HEK293 (cell line): ENCODE results near the gene FTO.

Experiments used
- MZF1 ChIP-seq: fragments of 450-650 bp; formaldehyde crosslinking; IDR thresholded peaks from 2 replicates; pipeline ENCODE4 v1.5.1; 2017; ENCODE audit warnings: missing biosample characterization, missing genetic modification characterization, borderline replicate concordance
- SP2 ChIP-seq: fragments of 450-650 bp; formaldehyde crosslinking; IDR thresholded peaks from 2 replicates; pipeline ENCODE4 v1.5.1; 2016; ENCODE audit warnings: missing biosample characterization, missing genetic modification characterization
- TF ChIP-seq, protein P1 (sequence below): fragments of 450-650 bp; formaldehyde crosslinking; IDR thresholded peaks from 2 replicates; pipeline ENCODE4 v1.5.1; 2016; ENCODE audit warnings: missing biosample characterization, missing genetic modification characterization
- TF ChIP-seq, protein P2 (sequence below): sonication (generic); formaldehyde crosslinking; IDR thresholded peaks from 2 replicates; pipeline ENCODE4 v1.8.1; 2022; ENCODE audit warnings: mild to moderate bottlenecking, moderate library complexity, missing genetic modification reagents

DNA sequence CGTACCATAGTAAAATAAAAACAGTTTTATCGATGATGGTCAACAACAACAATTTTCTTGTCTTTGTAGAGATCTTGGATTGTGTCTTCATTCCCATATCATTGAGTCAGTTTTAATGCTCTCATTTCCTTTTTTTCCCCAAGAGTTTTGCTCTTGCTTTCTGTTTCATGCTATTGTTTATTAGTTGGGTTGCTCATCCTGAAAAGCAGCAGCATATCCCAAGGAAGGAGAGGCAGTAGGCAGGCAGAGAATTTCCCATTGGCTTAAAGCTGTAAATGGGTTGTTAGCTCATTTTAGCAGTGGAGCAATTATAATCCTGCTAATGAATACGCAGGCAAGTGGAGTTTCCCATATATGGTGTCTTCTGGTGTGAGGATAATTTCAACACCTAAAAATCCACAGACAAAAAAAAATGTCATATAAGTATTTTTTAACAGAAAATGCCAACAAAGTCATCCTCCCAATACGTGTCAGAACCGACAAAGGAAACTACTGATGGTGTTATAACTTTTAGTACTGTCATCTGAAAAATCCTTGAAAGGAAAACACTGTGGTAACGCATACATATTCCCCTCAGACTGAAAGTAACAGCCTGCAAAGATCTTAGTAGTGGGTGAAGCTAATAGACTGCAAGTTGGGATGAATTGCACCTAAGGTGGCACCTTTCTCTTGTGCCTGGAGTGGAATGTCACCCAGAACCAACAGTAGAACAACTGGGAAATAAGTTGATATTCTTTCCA is 218.3 kb downstream of the FTO start:
- TF ChIP-seq MZF1 (tag by site-specific recombination) (no peak), SP2 (no peak)
- TF ChIP-seq, protein P1, sequence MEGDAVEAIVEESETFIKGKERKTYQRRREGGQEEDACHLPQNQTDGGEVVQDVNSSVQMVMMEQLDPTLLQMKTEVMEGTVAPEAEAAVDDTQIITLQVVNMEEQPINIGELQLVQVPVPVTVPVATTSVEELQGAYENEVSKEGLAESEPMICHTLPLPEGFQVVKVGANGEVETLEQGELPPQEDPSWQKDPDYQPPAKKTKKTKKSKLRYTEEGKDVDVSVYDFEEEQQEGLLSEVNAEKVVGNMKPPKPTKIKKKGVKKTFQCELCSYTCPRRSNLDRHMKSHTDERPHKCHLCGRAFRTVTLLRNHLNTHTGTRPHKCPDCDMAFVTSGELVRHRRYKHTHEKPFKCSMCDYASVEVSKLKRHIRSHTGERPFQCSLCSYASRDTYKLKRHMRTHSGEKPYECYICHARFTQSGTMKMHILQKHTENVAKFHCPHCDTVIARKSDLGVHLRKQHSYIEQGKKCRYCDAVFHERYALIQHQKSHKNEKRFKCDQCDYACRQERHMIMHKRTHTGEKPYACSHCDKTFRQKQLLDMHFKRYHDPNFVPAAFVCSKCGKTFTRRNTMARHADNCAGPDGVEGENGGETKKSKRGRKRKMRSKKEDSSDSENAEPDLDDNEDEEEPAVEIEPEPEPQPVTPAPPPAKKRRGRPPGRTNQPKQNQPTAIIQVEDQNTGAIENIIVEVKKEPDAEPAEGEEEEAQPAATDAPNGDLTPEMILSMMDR: no peak
- TF ChIP-seq, protein P2, sequence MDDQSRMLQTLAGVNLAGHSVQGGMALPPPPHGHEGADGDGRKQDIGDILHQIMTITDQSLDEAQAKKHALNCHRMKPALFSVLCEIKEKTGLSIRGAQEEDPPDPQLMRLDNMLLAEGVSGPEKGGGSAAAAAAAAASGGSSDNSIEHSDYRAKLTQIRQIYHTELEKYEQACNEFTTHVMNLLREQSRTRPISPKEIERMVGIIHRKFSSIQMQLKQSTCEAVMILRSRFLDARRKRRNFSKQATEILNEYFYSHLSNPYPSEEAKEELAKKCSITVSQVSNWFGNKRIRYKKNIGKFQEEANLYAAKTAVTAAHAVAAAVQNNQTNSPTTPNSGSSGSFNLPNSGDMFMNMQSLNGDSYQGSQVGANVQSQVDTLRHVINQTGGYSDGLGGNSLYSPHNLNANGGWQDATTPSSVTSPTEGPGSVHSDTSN (CRISPR knock-in tag): no peak
